Superior temporal gyrus (tissue), 1 donor: ENCODE results near the gene GPLD1.
"Not testable (repeated sequence)": the region's sequence is repeated elsewhere in the genome, so short reads cannot be mapped to it uniquely, and the experiment has no call there.

Experiments
- DNase-seq: peaks from one replicate; pipeline ENCODE4 v3.0.0-alpha.2; 2016; ENCODE audit errors: extremely low spot score

GPLD1 gene

GRCh38 chr6:24415753-24416152 is 73.6 kb downstream of the GPLD1 start:
- no peak for DNase-seq

- DNase-seq = not testable (repeated sequence)
Observed at GRCh38 chr6:24414531-24414930, 74.8 kb downstream of the GPLD1 start.

GRCh38 chr6:24412294-24412693 is 77.1 kb downstream of the GPLD1 start:
- no peak for DNase-seq

- no peak for DNase-seq
Observed at GRCh38 chr6:24410622-24411021, 78.8 kb downstream of the GPLD1 start.

GRCh38 chr6:24408719-24409410 is 80.5 kb downstream of the GPLD1 start:
- DNase-seq = no peak

GRCh38 chr6:24405262-24405661 is 84.1 kb downstream of the GPLD1 start:
- DNase-seq = no peak

GRCh38 chr6:24403501-24403824 is 85.9 kb downstream of the GPLD1 start:
- DNase-seq = no peak

- DNase-seq = peak; percentile 92
Observed at GRCh38 chr6:24402697-24403500, 86.5 kb downstream of the GPLD1 start, which contains the start of gene MRS2. TSS of gene MRS2 (plus strand) at chr6:24402936. CDS start at chr6:24403047, 111 bp downstream.

- DNase-seq = no peak
Observed at GRCh38 chr6:24401458-24401857, 87.9 kb downstream of the GPLD1 start.

- not testable (repeated sequence) for DNase-seq
Observed at GRCh38 chr6:24400045-24401039, 89.0 kb downstream of the GPLD1 start.

- DNase-seq = no peak
Observed at GRCh38 chr6:24397631-24398030, 91.7 kb downstream of the GPLD1 start.

GRCh38 chr6:24396824-24397223 is 92.6 kb downstream of the GPLD1 start:
- no peak for DNase-seq

- DNase-seq = peak; percentile 54
Observed at GRCh38 chr6:24394780-24395437, 94.5 kb downstream of the GPLD1 start.

GRCh38 chr6:24394061-24394779 is 95.2 kb downstream of the GPLD1 start:
- no peak for DNase-seq

- DNase-seq = no peak
Observed at GRCh38 chr6:24391756-24392405, 97.5 kb downstream of the GPLD1 start.

- DNase-seq = no peak
Observed at GRCh38 chr6:24391208-24391607, 98.2 kb downstream of the GPLD1 start.

GRCh38 chr6:24387818-24388217 is 101.6 kb downstream of the GPLD1 start:
- DNase-seq = no peak

- DNase-seq = no peak
Observed at GRCh38 chr6:24385536-24386269, 103.7 kb downstream of the GPLD1 start.

GRCh38 chr6:24384369-24385130 is 104.8 kb downstream of the GPLD1 start:
- not testable (repeated sequence) for DNase-seq
